Gastroesophageal sphincter (tissue), 4 donors: ENCODE measurements around the gene SAGE1. TPM values are rescaled to one million over a fixed set of nuclear protein-coding genes. Genes with fewer than 3 reads are reported as not detected.
"Not testable (repeated sequence)": the region's sequence is repeated elsewhere in the genome, so short reads cannot be mapped to it uniquely, and the experiment has no call there.

ENCODE experiments used
- ATAC-seq: fragments of 150-250 bp; one replicate; pipeline ENCODE4 v1.9.1; 2016; ENCODE audit warnings: mild to moderate bottlenecking, moderate library complexity
- H3K27ac ChIP-seq, 4 donors: fragments of 200-600 bp; sonication (generic) in 3 of 4; 1 replicate in 3 of 4; 2 replicates in 1 of 4; pipeline ENCODE4 v1.5.1; 2016 to 2019
- H3K27me3 ChIP-seq: fragments of 200-600 bp; sonication (generic); one replicate; pipeline ENCODE4 v1.5.1; 2019
- H3K36me3 ChIP-seq, 2 donors: fragments of 200-600 bp; sonication (generic); one replicate each; pipeline ENCODE4 v1.5.1; 2019; ENCODE audit warnings: control low read depth in 1 of 2
- H3K4me1 ChIP-seq, 3 donors: fragments of 200-600 bp; sonication (generic); 1 replicate in 2 of 3; 2 replicates in 1 of 3; pipeline ENCODE4 v1.5.1; 2016 to 2019; ENCODE audit warnings: control low read depth in 2 of 3
- H3K4me3 ChIP-seq, 2 donors: fragments of 200-600 bp; sonication (generic); one replicate each; pipeline ENCODE4 v1.5.1; 2019; ENCODE audit warnings: mild to moderate bottlenecking in 1 of 2, moderate library complexity in 1 of 2
- H3K9me3 ChIP-seq, 3 donors: fragments of 200-600 bp; sonication (generic); one replicate each; pipeline ENCODE4 v1.5.1; 2017 to 2019; ENCODE audit warnings: control low read depth in 2 of 3
- CTCF ChIP-seq, 4 experiments: fragments of 200-600 bp in 2 of 4; fragments of 450-650 bp in 2 of 4; sonication (generic) in 1 of 4; IDR thresholded peaks; one replicate each; pipeline ENCODE4 v1.5.1; 2017 to 2019; ENCODE audit warnings: antibody characterized with exemption in 4 of 4, mild to moderate bottlenecking in 2 of 4, moderate library complexity in 2 of 4
- EP300 ChIP-seq: sonication (generic); formaldehyde crosslinking; IDR thresholded peaks from one replicate; pipeline ENCODE4 v1.6.1; 2017; ENCODE audit warnings: antibody characterized with exemption, mild to moderate bottlenecking
- POLR2A ChIP-seq, 2 donors: fragments of 450-650 bp; IDR thresholded peaks; one replicate each; pipeline ENCODE4 v1.6.1; 2017; ENCODE audit warnings: antibody characterized with exemption in 2 of 2, mild to moderate bottlenecking in 2 of 2, moderate library complexity in 1 of 2
- POLR2AphosphoS5 ChIP-seq: sonication (generic); formaldehyde crosslinking; IDR thresholded peaks from one replicate; pipeline ENCODE4 v1.6.1; 2017; ENCODE audit warnings: antibody characterized with exemption
- WGBS, 2 donors: methylation state at CpG; one replicate each; pipeline ENCODE4 v1.1.5; 2018; ENCODE audit warnings: low coverage in 1 of 2; 5-methylcytosine and 5-hydroxymethylcytosine counted together
- total RNA-seq, 4 donors: library from RNA; depleted of rRNA; stranded (reverse); fragments of >200 nt; gene quantifications; one replicate each; pipeline ENCODE4 v1.1.0, GENCODE V29; 2016

SAGE1 gene
- total RNA-seq, 4 donors from 2014 or later, result not detected

DNA sequence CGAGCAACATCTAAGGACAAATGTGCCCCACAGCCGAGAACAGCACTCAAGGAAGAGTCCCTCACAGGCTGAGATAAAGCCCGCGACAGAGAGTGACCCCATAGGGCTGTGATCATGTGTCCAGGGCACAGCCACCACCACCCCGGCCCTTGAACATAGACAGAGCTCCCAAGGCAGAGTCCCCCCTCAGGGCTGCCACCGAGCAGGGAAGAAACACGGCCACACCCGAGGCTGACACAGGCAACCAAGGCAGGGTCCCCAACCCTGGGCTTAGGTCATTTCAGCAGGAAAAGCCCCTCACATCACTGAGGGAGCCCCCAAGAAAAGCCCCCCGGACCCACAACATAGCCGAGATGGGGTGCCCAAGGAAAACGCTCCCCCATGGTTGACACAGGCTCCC is 735 bp upstream of the SAGE1 start:
- H3K4me1 ChIP-seq, result no peaks in the 10 kb centered on the region
- no peaks in the 10 kb centered on the region for H3K9me3 ChIP-seq
- no peaks in the 10 kb centered on the region for H3K27me3 ChIP-seq
- H3K27ac ChIP-seq, result no peak overlapping the region
- WGBS, 2 donors, result no CpG with 5 or more reads among the region's 11 CpGs
- no peak overlapping the region for H3K4me3 ChIP-seq
- TF ChIP-seq CTCF (IDR thresholded peaks at IDR 0.05) (no peak), POLR2A (IDR thresholded peaks at IDR 0.05) (no peak), POLR2AphosphoS5 (no peak), EP300 (no peak)
- ATAC-seq, result no peak
- no peaks in the 10 kb centered on the region for H3K36me3 ChIP-seq

DNA sequence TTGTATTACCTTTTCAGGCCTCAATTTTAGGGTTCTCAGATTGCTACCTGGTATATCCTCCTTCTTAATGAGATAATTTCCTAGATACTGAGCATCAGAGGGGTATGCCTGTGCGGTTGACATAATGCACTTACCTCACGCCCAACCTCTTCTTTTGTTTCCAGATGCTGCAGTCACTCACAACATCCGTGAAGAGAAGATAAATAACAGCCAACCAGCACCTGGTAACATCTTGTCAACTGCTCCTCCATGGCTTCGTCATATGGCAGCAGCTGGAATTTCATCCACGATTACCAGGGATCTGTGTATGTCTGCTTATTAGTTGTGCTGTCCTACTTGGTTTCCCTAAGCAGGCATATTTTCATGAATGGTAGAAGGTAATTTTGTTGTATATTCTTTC is 16.7 kb downstream of the SAGE1 start:
- Histone ChIP-seq H3K27me3 (no peaks in the 10 kb centered on the region), H3K27ac (no peak overlapping the region), H3K36me3 (no peaks in the 10 kb centered on the region), H3K4me1 (no peaks in the 10 kb centered on the region), H3K4me3 (no peak overlapping the region), H3K9me3 (no peaks in the 10 kb centered on the region)
- 76 to 100% methylated on average over 1 to 4 of the region's 5 CpGs for WGBS, 2 donors
- ATAC-seq, result no peak
- TF ChIP-seq POLR2A (IDR thresholded peaks at IDR 0.05) (no peak), POLR2AphosphoS5 (no peak), CTCF (IDR thresholded peaks at IDR 0.05) (no peak), EP300 (no peak)

GRCh38 chrX:135914404-135914803 is 20.9 kb downstream of the SAGE1 start:
- WGBS, 2 donors, result 80 to 90% methylated on average over 1 to 3 of the region's 5 CpGs
- no peak for ATAC-seq
- H3K27me3 ChIP-seq, result no peaks in the 10 kb centered on the region
- H3K36me3 ChIP-seq, result no peaks in the 10 kb centered on the region
- no peaks in the 10 kb centered on the region for H3K4me1 ChIP-seq
- H3K9me3 ChIP-seq, result no peaks in the 10 kb centered on the region
- no peak overlapping the region for H3K27ac ChIP-seq
- no peak for TF ChIP-seq EP300
- no peak for TF ChIP-seq CTCF (IDR thresholded peaks at IDR 0.05)
- no peak for TF ChIP-seq POLR2A (IDR thresholded peaks at IDR 0.05)
- no peak for TF ChIP-seq POLR2AphosphoS5
- no peak overlapping the region for H3K4me3 ChIP-seq

DNA sequence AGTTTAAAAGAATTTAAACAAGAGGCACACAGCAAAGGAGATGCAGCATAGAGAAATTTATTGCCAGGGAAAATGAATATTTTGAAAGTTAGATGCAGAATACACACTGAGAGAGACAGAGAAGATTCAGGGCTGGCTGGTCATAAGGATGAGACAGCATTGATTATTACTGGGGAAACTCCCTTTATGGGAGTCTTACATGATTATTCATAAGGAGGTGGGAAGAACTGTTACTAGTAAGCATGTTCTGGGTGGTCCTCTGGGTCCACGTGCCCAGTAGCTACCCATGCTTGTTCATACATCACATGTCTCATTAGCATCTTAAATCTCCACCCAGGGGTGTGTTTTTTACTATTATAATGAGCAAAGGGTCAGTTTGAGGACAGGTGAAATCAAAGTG is 27.0 kb downstream of the SAGE1 start:
- H3K27me3 ChIP-seq, H3K4me3 ChIP-seq, H3K36me3 ChIP-seq, H3K4me1 ChIP-seq, H3K9me3 ChIP-seq, ATAC-seq, H3K27ac ChIP-seq: not testable (repeated sequence)
- 50% methylated on average over 1 of the region's 1 CpG; no CpG with 5 or more reads in 1 of the 2 donors for WGBS, 2 donors

GRCh38 chrX:135923353-135923752 is 29.8 kb downstream of the SAGE1 start:
- 15% methylated on average over 2 of the region's 5 CpGs; no CpG with 5 or more reads in 1 of the 2 donors for WGBS, 2 donors
- Histone ChIP-seq H3K4me1 (no peaks in the 10 kb centered on the region), H3K27ac (no peak overlapping the region), H3K9me3 (no peaks in the 10 kb centered on the region), H3K4me3 (no peak overlapping the region), H3K27me3 (no peaks in the 10 kb centered on the region), H3K36me3 (no peaks in the 10 kb centered on the region)
- ATAC-seq, result no peak
- TF ChIP-seq POLR2A (IDR thresholded peaks at IDR 0.05), result no peak
- no peak for TF ChIP-seq POLR2AphosphoS5
- no peak for TF ChIP-seq EP300

DNA sequence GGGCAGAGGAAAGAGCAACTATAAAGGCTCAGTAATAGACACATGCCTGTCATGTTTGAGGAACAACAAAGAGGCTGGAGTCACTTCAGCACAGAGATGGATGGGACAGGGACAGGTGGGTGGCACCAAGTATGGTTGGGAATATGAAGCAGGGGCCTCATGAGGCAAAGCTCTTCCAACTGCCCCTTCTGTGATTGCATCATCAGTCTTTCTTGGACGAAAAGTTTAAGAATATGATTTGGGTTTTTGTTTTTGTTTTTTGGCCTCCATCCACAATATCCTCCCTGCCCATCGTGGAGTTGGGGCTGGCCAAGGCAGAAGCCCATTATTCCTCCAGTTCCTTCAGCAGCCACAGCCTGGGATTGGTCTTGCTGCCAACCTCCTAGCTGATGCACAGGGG is 34.4 kb downstream of the SAGE1 start:
- 29 to 31% methylated on average over 2 of the region's 2 CpGs for WGBS, 2 donors
- TF ChIP-seq CTCF (IDR thresholded peaks at IDR 0.05), result no peak
- TF ChIP-seq EP300, result no peak
- no peak for TF ChIP-seq POLR2AphosphoS5
- no peak for TF ChIP-seq POLR2A (IDR thresholded peaks at IDR 0.05)

More for the DNA sequence above, 34.4 kb downstream of the SAGE1 start:
- Histone ChIP-seq H3K4me3 (no peak overlapping the region), H3K27ac (no peak overlapping the region), H3K4me1 (no peaks in the 10 kb centered on the region), H3K9me3 (no peaks in the 10 kb centered on the region), H3K27me3 (no peaks in the 10 kb centered on the region), H3K36me3 (no peaks in the 10 kb centered on the region)
- ATAC-seq, result no peak
